ENCODE data around the gene CCNE1.

The CCNE1 gene

DNA sequence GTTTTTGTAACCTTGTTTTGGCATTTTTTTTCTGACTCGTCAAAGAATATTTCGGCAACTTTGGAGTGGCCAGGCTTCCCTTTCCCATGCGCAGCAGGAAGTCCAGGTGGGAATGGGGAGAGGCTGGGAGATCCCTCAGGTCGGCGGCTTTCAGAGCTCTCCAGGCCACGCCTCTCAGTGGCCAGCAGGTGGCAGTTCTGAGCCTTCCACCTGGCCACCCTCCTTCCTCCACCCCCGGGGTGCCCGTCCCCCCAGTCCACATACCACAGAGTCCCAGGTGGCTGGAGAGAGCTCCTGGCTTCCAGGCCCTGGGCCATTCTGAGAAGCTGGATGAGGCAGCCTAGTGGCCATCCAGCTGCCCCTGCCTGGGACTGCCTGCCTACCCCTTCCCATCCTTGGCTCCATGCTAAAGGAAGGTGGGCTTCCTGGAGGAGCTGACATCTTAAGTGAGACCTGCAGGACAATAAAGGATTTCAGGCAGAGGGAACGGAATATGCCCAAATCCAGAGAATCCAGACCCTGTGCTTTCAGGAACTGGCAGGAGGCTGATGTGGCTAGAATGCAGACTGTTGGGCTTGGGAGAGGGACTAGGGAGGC is 46.3 kb downstream of the CCNE1 start:
- no peaks in the 10 kb centered on the region for H3K36me3 ChIP-seq (ENCODE audit: control insufficient read depth, insufficient read depth, low read length)
- no peak overlapping the region for H3K27ac ChIP-seq (ENCODE audit: insufficient read depth, low read depth, low read length, poor library complexity, severe bottlenecking)
- H3K27me3 ChIP-seq (ENCODE audit: control insufficient read depth, insufficient read depth, low read length, poor library complexity, severe bottlenecking) = no peaks in the 10 kb centered on the region
- no peaks in the 10 kb centered on the region for H3K4me1 ChIP-seq (ENCODE audit: control insufficient read depth, insufficient read depth, low read length)
- no peaks in the 10 kb centered on the region for H3K9me3 ChIP-seq (ENCODE audit: control insufficient read depth, low read length)
- no peak overlapping the region for H3K4me3 ChIP-seq (ENCODE audit: insufficient read depth, low read depth, low read length)
- WGBS, 2 experiments = 28 to 31% methylated on average over 9 of the region's 9 CpGs

DNA sequence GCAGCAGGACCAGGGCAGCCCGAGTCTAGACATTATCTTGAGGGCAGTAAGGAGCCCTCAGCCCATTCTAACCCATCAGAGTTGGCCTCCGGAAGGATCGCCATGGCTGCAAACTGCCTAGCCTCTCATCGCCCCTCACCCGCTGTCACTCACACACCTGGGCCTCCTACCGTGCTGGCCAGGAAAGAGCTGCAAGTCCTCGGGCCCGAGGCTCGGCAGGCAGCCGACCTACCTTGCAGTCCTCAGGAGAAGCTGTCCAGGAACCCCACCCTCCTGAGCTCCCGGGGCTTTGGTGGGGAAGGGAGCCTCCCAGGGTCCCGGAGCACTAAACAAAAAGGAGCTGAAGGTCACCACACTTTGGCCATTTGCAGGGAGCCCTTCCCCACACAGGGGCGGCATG is 46.8 kb downstream of the CCNE1 start:
- Histone ChIP-seq H3K27ac (ENCODE audit: insufficient read depth, low read depth, low read length, poor library complexity, severe bottlenecking) (no peak overlapping the region), H3K36me3 (ENCODE audit: control insufficient read depth, insufficient read depth, low read length) (no peaks in the 10 kb centered on the region), H3K27me3 (ENCODE audit: control insufficient read depth, insufficient read depth, low read length, poor library complexity, severe bottlenecking) (no peaks in the 10 kb centered on the region), H3K9me3 (ENCODE audit: control insufficient read depth, low read length) (no peaks in the 10 kb centered on the region), H3K4me3 (ENCODE audit: insufficient read depth, low read depth, low read length) (no peak overlapping the region), H3K4me1 (ENCODE audit: control insufficient read depth, insufficient read depth, low read length) (no peaks in the 10 kb centered on the region)
- WGBS, 2 experiments = 58 to 59% methylated on average over 13 of the region's 13 CpGs

DNA sequence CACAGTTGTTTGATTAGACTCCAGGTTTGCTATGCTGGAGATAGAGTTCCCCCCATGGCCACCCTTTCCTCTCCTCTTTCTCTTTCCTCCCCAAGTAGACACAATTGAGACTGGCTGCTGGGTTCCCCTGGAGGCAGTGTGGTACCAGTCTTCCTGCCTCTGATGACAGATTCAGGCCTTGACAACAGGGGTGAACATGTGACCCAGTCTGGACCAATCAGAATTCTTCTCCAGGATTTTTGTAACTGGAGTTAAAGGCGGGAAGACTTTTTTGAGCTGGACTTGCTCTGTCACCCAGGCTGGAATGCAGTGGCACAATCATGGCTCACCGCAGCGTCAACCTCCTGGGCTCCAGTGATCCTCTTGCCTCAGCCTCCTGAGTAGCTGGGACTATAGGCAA is 48.7 kb downstream of the CCNE1 start:
- Histone ChIP-seq H3K36me3 (ENCODE audit: control insufficient read depth, insufficient read depth, low read length) (no peaks in the 10 kb centered on the region), H3K9me3 (ENCODE audit: control insufficient read depth, low read length) (no peaks in the 10 kb centered on the region), H3K4me3 (ENCODE audit: insufficient read depth, low read depth, low read length) (no peak overlapping the region), H3K4me1 (ENCODE audit: control insufficient read depth, insufficient read depth, low read length) (no peaks in the 10 kb centered on the region), H3K27ac (ENCODE audit: insufficient read depth, low read depth, low read length, poor library complexity, severe bottlenecking) (no peak overlapping the region), H3K27me3 (ENCODE audit: control insufficient read depth, insufficient read depth, low read length, poor library complexity, severe bottlenecking) (peaks cover 3% of the 10 kb centered on the region)
- WGBS, 2 experiments = 78 to 83% methylated on average over 3 of the region's 3 CpGs

DNA sequence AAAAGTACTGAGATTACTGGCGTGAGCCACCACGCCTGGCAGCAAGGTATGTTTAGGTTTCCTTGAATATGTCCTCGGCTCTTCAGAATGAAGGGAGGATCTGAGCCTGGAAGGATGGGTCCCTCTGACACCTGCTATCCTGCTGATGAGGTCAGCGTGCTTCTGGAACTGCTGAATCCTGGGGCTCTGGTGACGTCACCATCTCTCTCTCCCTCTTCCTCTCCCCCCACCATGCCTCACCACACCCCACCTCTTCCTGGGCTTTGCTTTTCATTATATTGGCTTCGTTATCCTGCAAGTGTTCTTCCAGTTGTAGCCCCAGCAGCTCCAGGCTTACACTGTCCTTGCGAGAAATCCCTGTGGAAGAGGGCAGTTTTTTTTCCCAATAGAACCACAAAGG is 49.8 kb downstream of the CCNE1 start:
- H3K27me3 ChIP-seq (ENCODE audit: control insufficient read depth, insufficient read depth, low read length, poor library complexity, severe bottlenecking) = peaks cover 3% of the 10 kb centered on the region
- WGBS, 2 experiments = 91 to 92% methylated on average over 7 of the region's 7 CpGs

DNA sequence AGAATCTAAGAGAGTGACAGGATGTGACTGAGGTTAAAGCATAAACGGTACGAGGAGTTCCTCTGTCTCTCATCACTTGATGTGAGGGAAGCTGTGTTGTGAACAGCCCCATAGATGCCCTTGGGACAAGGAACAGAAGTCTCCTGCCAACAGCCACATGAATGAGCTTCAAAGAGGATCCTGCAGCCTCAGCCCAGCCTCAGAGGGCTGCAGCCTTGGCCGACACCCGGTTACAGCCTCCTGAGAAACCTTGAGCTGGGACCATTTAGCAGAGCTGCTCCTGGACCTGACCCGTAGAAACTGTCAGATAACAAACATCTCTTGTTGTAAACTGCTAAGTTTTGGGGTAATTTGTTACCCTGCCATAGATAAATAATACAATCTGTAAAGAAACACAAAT is 54.2 kb downstream of the CCNE1 start:
- H3K27me3 ChIP-seq (ENCODE audit: control insufficient read depth, insufficient read depth, low read length, poor library complexity, severe bottlenecking) = peaks cover 3% of the 10 kb centered on the region
- no peaks in the 10 kb centered on the region for H3K4me1 ChIP-seq (ENCODE audit: control insufficient read depth, insufficient read depth, low read length)
- peaks cover 3% of the 10 kb centered on the region for H3K9me3 ChIP-seq (ENCODE audit: control insufficient read depth, low read length)
- H3K27ac ChIP-seq (ENCODE audit: insufficient read depth, low read depth, low read length, poor library complexity, severe bottlenecking) = no peak overlapping the region
- H3K36me3 ChIP-seq (ENCODE audit: control insufficient read depth, insufficient read depth, low read length) = no peaks in the 10 kb centered on the region
- WGBS, 2 experiments = 93 to 94% methylated on average over 5 of the region's 5 CpGs
- H3K4me3 ChIP-seq (ENCODE audit: insufficient read depth, low read depth, low read length) = no peak overlapping the region

More for the DNA sequence above, 49.8 kb downstream of the CCNE1 start:
- Histone ChIP-seq H3K9me3 (ENCODE audit: control insufficient read depth, low read length) (no peaks in the 10 kb centered on the region), H3K4me3 (ENCODE audit: insufficient read depth, low read depth, low read length) (no peak overlapping the region), H3K27ac (ENCODE audit: insufficient read depth, low read depth, low read length, poor library complexity, severe bottlenecking) (no peak overlapping the region), H3K4me1 (ENCODE audit: control insufficient read depth, insufficient read depth, low read length) (no peaks in the 10 kb centered on the region), H3K36me3 (ENCODE audit: control insufficient read depth, insufficient read depth, low read length) (no peaks in the 10 kb centered on the region)

DNA sequence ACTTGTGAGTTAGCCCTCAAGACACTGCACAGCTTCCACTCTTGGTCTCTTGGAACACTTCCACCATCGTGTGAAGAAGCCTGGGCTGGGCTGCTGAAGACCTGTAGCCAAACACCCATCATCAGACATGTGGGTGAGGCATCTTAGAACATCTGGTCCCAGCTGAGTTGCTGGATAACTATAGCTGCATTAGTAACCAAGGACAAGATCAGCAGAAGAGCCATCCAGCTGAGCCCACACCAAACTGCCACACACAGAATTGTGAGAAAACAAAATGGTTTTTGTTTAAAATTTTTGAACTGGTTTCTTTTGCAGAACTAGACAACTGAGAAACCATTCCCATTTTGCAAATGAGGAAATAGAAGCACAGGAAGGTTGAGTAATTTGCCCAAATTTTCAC is 56.2 kb downstream of the CCNE1 start:
- no peak overlapping the region for H3K4me3 ChIP-seq (ENCODE audit: insufficient read depth, low read depth, low read length)
- H3K27me3 ChIP-seq (ENCODE audit: control insufficient read depth, insufficient read depth, low read length, poor library complexity, severe bottlenecking) = peaks cover 23% of the 10 kb centered on the region
- peaks cover 3% of the 10 kb centered on the region for H3K9me3 ChIP-seq (ENCODE audit: control insufficient read depth, low read length)
- no peak overlapping the region for H3K27ac ChIP-seq (ENCODE audit: insufficient read depth, low read depth, low read length, poor library complexity, severe bottlenecking)
- H3K4me1 ChIP-seq (ENCODE audit: control insufficient read depth, insufficient read depth, low read length) = no peaks in the 10 kb centered on the region
- no peaks in the 10 kb centered on the region for H3K36me3 ChIP-seq (ENCODE audit: control insufficient read depth, insufficient read depth, low read length)
- WGBS, 2 experiments = 88 to 96% methylated on average over 1 of the region's 1 CpG

DNA sequence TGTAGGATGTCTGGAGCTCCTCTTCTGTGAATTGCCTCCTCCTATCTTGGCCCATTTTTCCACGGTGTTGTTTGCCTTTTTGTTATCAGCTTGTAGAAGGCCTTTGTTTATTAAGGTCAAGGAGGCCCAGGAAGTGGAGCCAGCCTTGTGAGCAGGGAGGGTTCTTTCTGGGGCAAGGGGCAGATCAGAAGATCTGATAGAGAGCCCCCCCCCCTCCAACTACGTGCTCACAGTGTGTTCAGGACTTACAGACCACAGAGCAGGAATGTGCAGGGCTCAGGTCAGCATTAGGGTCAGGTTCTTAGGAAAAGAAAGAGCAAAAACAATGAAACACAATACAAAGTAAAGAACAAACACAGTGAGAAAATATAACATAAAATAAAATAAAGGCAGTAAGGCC is 59.4 kb downstream of the CCNE1 start:
- Histone ChIP-seq H3K4me3 (ENCODE audit: insufficient read depth, low read depth, low read length) (no peak overlapping the region), H3K9me3 (ENCODE audit: control insufficient read depth, low read length) (peaks cover 3% of the 10 kb centered on the region), H3K27ac (ENCODE audit: insufficient read depth, low read depth, low read length, poor library complexity, severe bottlenecking) (no peak overlapping the region), H3K27me3 (ENCODE audit: control insufficient read depth, insufficient read depth, low read length, poor library complexity, severe bottlenecking) (peaks cover 34% of the 10 kb centered on the region), H3K36me3 (ENCODE audit: control insufficient read depth, insufficient read depth, low read length) (no peaks in the 10 kb centered on the region), H3K4me1 (ENCODE audit: control insufficient read depth, insufficient read depth, low read length) (no peaks in the 10 kb centered on the region)
- 30 to 66% methylated on average over 1 to 2 of the region's 2 CpGs for WGBS, 2 experiments

DNA sequence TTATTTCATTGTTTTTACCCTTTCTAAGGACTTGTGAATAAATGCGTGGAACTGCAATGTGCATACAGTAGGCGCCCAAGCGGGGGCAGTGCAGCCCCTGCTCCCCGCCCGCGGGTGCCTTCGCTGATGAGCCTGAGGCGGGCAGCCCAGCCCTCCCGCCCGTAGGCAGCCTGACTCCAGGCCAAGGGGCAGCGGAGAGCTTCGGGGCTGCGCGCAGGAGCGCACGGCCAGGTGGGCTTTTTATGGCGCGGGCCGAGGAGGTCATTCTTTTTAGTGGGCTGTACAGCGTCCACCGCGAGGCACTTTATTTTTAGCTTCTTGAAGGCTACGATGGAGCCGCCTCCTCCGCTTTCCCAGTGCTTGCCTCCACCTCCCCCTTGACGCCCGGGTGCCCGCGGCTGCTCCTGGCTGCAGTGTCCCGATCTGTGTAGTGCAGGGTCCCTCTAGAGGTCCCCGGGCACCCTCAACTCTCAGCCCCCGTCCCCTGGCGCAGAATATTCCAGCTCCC is 60.5 kb downstream of the CCNE1 start:
- H3K4me1 ChIP-seq (ENCODE audit: control insufficient read depth, insufficient read depth, low read length) = no peaks in the 10 kb centered on the region
- no peaks in the 10 kb centered on the region for H3K36me3 ChIP-seq (ENCODE audit: control insufficient read depth, insufficient read depth, low read length)
- H3K4me3 ChIP-seq (ENCODE audit: insufficient read depth, low read depth, low read length) = no peak overlapping the region
- no peak overlapping the region for H3K27ac ChIP-seq (ENCODE audit: insufficient read depth, low read depth, low read length, poor library complexity, severe bottlenecking)
- peaks cover 3% of the 10 kb centered on the region for H3K9me3 ChIP-seq (ENCODE audit: control insufficient read depth, low read length)
- WGBS, 2 experiments = 6% methylated on average over 33 of the region's 33 CpGs
- peaks cover 34% of the 10 kb centered on the region for H3K27me3 ChIP-seq (ENCODE audit: control insufficient read depth, insufficient read depth, low read length, poor library complexity, severe bottlenecking)

DNA sequence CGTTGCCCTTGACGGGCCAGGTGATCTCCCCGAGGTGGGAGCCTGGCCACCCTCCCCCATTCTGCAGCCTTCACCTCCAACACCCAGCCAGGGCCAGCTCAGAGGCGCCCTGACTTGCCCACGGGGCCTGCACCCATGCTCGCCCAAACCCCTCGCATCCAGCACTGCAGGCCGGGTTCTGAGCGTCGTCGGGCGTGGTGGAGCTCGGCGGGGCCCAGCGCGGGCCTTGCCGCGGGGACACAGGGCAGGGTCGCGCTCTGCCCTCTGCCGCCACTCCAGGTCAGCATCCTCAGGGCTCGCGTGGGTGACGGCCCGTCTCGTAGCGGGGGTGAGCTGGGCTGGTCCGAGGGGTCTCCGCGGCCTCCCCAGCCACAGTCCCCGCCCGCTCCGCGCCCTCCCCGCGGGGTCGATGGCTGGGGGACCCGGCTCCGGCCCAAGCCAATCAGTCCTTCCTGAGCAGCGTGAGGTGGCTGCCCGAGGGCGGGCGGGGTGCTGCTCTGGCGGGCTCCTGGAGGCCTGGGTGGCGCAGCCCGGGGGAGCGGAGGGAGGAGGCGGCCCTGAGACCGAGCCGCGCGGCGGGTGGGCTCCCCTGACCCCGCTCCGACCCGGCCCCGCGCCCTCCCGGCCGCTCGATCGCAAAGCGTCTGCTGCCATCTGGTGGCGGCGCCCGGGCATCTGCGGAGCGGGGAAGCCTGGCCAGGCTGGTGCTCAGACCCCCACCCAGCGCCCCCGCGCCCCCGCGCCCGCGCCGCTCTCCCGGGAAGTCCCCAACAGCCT is 61.4 kb downstream of the CCNE1 start:
- H3K9me3 ChIP-seq (ENCODE audit: control insufficient read depth, low read length) = no peaks in the 10 kb centered on the region
- no peak overlapping the region for H3K27ac ChIP-seq (ENCODE audit: insufficient read depth, low read depth, low read length, poor library complexity, severe bottlenecking)
- peaks cover 34% of the 10 kb centered on the region for H3K27me3 ChIP-seq (ENCODE audit: control insufficient read depth, insufficient read depth, low read length, poor library complexity, severe bottlenecking)
- H3K4me3 ChIP-seq (ENCODE audit: insufficient read depth, low read depth, low read length) = peak overlapping the region; percentile 46
- H3K36me3 ChIP-seq (ENCODE audit: control insufficient read depth, insufficient read depth, low read length) = no peaks in the 10 kb centered on the region
- WGBS, 2 experiments = 2% methylated on average over 77 of the region's 77 CpGs
- H3K4me1 ChIP-seq (ENCODE audit: control insufficient read depth, insufficient read depth, low read length) = no peaks in the 10 kb centered on the region

Data from ectodermal cell (in vitro differentiated cells).